Measurements from ENCODE around the gene GATA5. TPM values are rescaled to one million over a fixed set of nuclear protein-coding genes. Genes with fewer than 3 reads are reported as not detected.

The GATA5 gene
- total RNA-seq, 1 experiment from 2014 or later: 0.25 TPM

GRCh38 chr20:62513991-62514390 lies 38.2 kb upstream of the GATA5 start:
- Mint-ChIP-seq H3K27ac (ENCODE audit: unreplicated experiment) (no peak overlapping the region), H3K36me3 (ENCODE audit: insufficient read depth, unreplicated experiment) (peaks cover 6% of the 10 kb centered on the region), H3K9me3 (ENCODE audit: unreplicated experiment) (no peaks in the 10 kb centered on the region), H3K4me3 (ENCODE audit: unreplicated experiment) (no peak overlapping the region), H3K27me3 (ENCODE audit: insufficient read depth, unreplicated experiment) (no peaks in the 10 kb centered on the region), H3K4me1 (ENCODE audit: low read depth, unreplicated experiment) (peaks cover 6% of the 10 kb centered on the region)
- TF ChIP-seq CTCF (IDR thresholded peaks at IDR 0.05; ENCODE audit: insufficient read depth in 1 of 2, low read depth in 1 of 2, low read length in 1 of 2, severe bottlenecking in 1 of 2, unreplicated experiment in 1 of 2): no peak
- Histone ChIP-seq H3K4me3 (ENCODE audit: low read depth, low read length) (no peak overlapping the region), H3K9me3 (no peaks in the 10 kb centered on the region), H3K27me3 (replicated peaks; ENCODE audit: control insufficient read depth, insufficient read depth, low read length) (no peaks in the 10 kb centered on the region), H3K4me1 (peaks cover 13% of the 10 kb centered on the region), H3K36me3 (ENCODE audit: control insufficient read depth, insufficient read depth, low read length) (no peaks in the 10 kb centered on the region)
- intact Hi-C loops (cut with micrococcal nuclease; ENCODE audit: unreplicated experiment): no loop called here
- no TSS peak for BruUV-seq (replicated peaks)
- CTCF ChIA-PET: interaction anchor here (0.6 kb wide), 1 partner anchor 8 kb away, joined by 3 read pairs; no protein-coding TSS in a partner anchor
- POLR2A ChIA-PET: no interaction called here
- no peak for DNase-seq

GRCh38 chr20:62511915-62512610 lies 36.3 kb upstream of the GATA5 start:
- peaks cover 6% of the 10 kb centered on the region for H3K4me1 Mint-ChIP-seq (ENCODE audit: low read depth, unreplicated experiment)
- no peak overlapping the region for H3K27ac Mint-ChIP-seq (ENCODE audit: unreplicated experiment)
- TF ChIP-seq CTCF (IDR thresholded peaks at IDR 0.05; ENCODE audit: insufficient read depth in 1 of 2, low read depth in 1 of 2, low read length in 1 of 2, severe bottlenecking in 1 of 2, unreplicated experiment in 1 of 2): no peak
- peaks cover 6% of the 10 kb centered on the region for H3K36me3 Mint-ChIP-seq (ENCODE audit: insufficient read depth, unreplicated experiment)
- H3K4me1 ChIP-seq: peaks cover 13% of the 10 kb centered on the region
- H3K9me3 ChIP-seq: no peaks in the 10 kb centered on the region
- no TSS peak for BruUV-seq (replicated peaks)
- H3K4me3 ChIP-seq (ENCODE audit: low read depth, low read length): no peak overlapping the region
- intact Hi-C loops (cut with micrococcal nuclease; ENCODE audit: unreplicated experiment): no loop called here
- no peaks in the 10 kb centered on the region for H3K27me3 ChIP-seq (replicated peaks; ENCODE audit: control insufficient read depth, insufficient read depth, low read length)
- no peaks in the 10 kb centered on the region for H3K9me3 Mint-ChIP-seq (ENCODE audit: unreplicated experiment)
- ChIA-PET CTCF (interaction anchor here (0.7 to 1.0 kb wide), 2 partner anchors 12 to 19 kb away, joined by 4 to 7 read pairs; no protein-coding TSS in a partner anchor), POLR2A (no interaction called here)
- no peak overlapping the region for H3K4me3 Mint-ChIP-seq (ENCODE audit: unreplicated experiment)
- DNase-seq: no peak
- no peaks in the 10 kb centered on the region for H3K36me3 ChIP-seq (ENCODE audit: control insufficient read depth, insufficient read depth, low read length)
- no peaks in the 10 kb centered on the region for H3K27me3 Mint-ChIP-seq (ENCODE audit: insufficient read depth, unreplicated experiment)

GRCh38 chr20:62511300-62511914 lies 35.6 kb upstream of the GATA5 start:
- H3K36me3 ChIP-seq (ENCODE audit: control insufficient read depth, insufficient read depth, low read length): no peaks in the 10 kb centered on the region
- Mint-ChIP-seq H3K36me3 (ENCODE audit: insufficient read depth, unreplicated experiment) (peaks cover 6% of the 10 kb centered on the region), H3K27ac (ENCODE audit: unreplicated experiment) (no peak overlapping the region), H3K27me3 (ENCODE audit: insufficient read depth, unreplicated experiment) (no peaks in the 10 kb centered on the region), H3K9me3 (ENCODE audit: unreplicated experiment) (no peaks in the 10 kb centered on the region), H3K4me1 (ENCODE audit: low read depth, unreplicated experiment) (peaks cover 6% of the 10 kb centered on the region), H3K4me3 (ENCODE audit: unreplicated experiment) (no peak overlapping the region)
- no peak overlapping the region for H3K4me3 ChIP-seq (ENCODE audit: low read depth, low read length)
- intact Hi-C loops (cut with micrococcal nuclease; ENCODE audit: unreplicated experiment): no loop called here
- TF ChIP-seq CTCF (IDR thresholded peaks at IDR 0.05; ENCODE audit: insufficient read depth in 1 of 2, low read depth in 1 of 2, low read length in 1 of 2, severe bottlenecking in 1 of 2, unreplicated experiment in 1 of 2): no peak
- DNase-seq: no peak
- POLR2A ChIA-PET: no interaction called here
- no peaks in the 10 kb centered on the region for H3K27me3 ChIP-seq (replicated peaks; ENCODE audit: control insufficient read depth, insufficient read depth, low read length)
- no peaks in the 10 kb centered on the region for H3K9me3 ChIP-seq
- CTCF ChIA-PET: interaction anchor here (1.0 kb wide), 1 partner anchor 11 kb away, joined by 7 read pairs; no protein-coding TSS in a partner anchor
- H3K4me1 ChIP-seq: peaks cover 13% of the 10 kb centered on the region
- no TSS peak for BruUV-seq (replicated peaks)

All from Caco-2 (cell line).